LNCaP clone FGC (cell line): ENCODE measurements around the gene CREBL2.
A peak's percentile ranks its signal among the peaks of the same experiment; 100 is the strongest.
"Not testable (repeated sequence)": the region's sequence is repeated elsewhere in the genome, so short reads cannot be mapped to it uniquely, and the experiment has no call there.

ENCODE experiments used
- DNase-seq: peaks from one replicate; pipeline ENCODE4 v3.0.0-alpha.2; 2011; ENCODE audit warnings: low read depth
- H3K4me3 ChIP-seq: 2 replicates; pipeline ENCODE4 v1.5.1; 2011; ENCODE audit warnings: mild to moderate bottlenecking, low read depth, low read length, control low read depth
- TF ChIP-seq, protein P1 (sequence below): IDR thresholded peaks from 2 replicates; pipeline ENCODE4 v1.5.1; 2012; ENCODE audit warnings: mild to moderate bottlenecking; ENCODE audit not compliant: control insufficient read depth, insufficient read depth; ENCODE audit errors: extremely low read depth

The CREBL2 gene

DNA sequence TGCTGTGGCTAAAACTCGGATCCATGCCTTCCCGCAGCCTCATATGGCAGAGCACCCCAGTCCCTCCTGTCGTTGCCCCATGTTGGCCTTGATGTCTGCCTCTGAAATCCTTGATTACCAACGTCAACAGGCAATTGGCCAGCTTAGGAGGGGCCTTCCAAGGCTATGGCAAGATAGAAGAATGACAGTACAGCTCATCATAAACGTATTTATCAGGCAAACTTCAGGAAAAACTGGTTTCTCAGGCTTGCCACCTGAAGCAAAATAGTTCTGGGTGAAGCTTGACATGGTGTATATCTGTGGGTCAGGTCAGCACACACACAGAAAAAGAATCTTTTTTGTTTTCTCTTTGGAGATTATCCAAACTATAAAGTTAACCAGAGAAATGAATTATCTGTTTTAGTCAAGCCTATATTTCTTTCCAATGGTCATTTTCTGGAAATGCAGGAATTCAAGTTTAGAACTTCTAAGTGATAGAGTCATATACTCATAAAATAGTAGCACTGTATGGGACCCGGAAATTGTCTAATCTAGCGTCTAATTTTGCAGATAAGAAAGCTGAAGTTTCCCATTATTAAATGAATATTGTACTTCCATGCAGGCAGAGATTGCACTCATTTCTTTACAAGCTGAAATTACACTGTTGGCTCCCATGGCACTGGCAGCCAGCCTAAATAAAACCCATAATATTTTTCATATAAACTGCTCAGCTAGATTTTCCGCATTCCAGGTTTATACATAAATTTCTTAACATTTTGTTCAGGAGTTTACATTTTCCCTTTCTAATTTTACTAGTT is 24.6 kb upstream of the CREBL2 start:
- TF ChIP-seq, protein P1, sequence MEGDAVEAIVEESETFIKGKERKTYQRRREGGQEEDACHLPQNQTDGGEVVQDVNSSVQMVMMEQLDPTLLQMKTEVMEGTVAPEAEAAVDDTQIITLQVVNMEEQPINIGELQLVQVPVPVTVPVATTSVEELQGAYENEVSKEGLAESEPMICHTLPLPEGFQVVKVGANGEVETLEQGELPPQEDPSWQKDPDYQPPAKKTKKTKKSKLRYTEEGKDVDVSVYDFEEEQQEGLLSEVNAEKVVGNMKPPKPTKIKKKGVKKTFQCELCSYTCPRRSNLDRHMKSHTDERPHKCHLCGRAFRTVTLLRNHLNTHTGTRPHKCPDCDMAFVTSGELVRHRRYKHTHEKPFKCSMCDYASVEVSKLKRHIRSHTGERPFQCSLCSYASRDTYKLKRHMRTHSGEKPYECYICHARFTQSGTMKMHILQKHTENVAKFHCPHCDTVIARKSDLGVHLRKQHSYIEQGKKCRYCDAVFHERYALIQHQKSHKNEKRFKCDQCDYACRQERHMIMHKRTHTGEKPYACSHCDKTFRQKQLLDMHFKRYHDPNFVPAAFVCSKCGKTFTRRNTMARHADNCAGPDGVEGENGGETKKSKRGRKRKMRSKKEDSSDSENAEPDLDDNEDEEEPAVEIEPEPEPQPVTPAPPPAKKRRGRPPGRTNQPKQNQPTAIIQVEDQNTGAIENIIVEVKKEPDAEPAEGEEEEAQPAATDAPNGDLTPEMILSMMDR: no peak
- peak overlapping the region; percentile 33 for H3K4me3 ChIP-seq
- DNase-seq: peak; percentile 99

- DNase-seq: no peak
- TF ChIP-seq, protein P1: no peak
- H3K4me3 ChIP-seq: peak overlapping the region; percentile 15
Measured at GRCh38 chr12:12587878-12588277, 23.8 kb upstream of the CREBL2 start.

DNA sequence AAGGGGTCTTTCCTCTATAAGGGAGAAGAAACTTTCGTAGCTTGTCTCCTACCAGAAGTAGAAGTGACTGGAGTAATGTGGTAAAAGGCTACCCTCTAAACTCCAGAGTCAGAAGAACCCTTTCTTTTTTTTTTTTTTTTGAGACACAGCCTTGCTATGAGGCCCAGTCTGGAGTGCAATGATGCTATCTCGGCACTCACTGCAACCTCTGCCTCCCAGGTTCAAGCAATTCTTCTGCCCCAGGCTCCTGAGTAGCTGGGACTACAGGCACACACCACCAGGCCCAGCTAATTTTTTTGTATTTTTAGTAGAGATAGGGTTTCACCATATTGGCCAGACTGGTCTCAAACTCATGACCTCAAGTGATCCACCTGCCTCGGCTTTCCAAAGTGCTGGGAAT is 23.2 kb upstream of the CREBL2 start:
- DNase-seq, H3K4me3 ChIP-seq: not testable (repeated sequence)

DNA sequence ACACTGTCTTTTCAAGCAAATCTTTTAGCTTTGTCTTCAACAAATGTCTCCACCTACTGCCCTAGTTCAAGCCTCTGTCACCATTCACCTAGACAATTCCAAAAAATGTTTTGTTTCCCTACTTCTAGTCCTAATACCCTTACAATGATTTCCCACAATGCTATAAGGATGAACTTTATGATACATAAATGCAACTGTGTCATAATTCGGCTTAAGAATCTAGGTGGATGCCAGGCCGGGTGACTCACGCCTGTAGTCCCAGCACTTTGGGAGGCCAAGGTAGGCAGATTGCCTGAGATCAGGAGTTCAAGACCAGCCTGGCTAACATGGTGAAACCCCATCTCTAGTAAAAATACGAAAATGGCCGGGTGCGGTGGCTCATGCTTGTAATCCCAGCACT is 20.7 kb upstream of the CREBL2 start:
- DNase-seq: no peak
- TF ChIP-seq, protein P1: no peak
- no peak overlapping the region for H3K4me3 ChIP-seq

GRCh38 chr12:12592930-12593329 is 18.7 kb upstream of the CREBL2 start:
- no peak overlapping the region for H3K4me3 ChIP-seq
- DNase-seq: no peak
- TF ChIP-seq, protein P1: no peak

GRCh38 chr12:12595929-12596328 is 15.7 kb upstream of the CREBL2 start:
- DNase-seq: not testable (repeated sequence)

DNA sequence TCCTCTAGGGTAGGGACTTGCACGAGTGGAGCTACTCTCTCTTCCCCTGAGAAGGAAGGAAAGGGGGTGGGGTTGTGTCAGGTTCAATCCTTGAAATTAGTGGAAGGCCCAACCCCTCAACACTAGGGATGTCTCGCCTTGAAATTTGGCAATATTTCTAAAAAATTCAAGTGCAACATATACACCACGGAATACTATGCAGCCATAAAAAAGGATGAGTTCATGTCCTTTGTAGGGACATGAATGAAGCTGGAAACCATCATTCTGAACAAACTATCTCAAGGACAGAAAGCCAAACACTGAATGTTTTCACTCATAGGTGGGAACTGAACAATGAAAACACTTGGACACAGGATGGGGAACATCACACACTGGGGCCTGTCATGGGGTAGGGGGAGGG is 15.1 kb upstream of the CREBL2 start:
- not testable (repeated sequence) for H3K4me3 ChIP-seq, DNase-seq

More at GRCh38 chr12:12595929-12596328, 15.7 kb upstream of the CREBL2 start:
- H3K4me3 ChIP-seq: not testable (repeated sequence)

DNA sequence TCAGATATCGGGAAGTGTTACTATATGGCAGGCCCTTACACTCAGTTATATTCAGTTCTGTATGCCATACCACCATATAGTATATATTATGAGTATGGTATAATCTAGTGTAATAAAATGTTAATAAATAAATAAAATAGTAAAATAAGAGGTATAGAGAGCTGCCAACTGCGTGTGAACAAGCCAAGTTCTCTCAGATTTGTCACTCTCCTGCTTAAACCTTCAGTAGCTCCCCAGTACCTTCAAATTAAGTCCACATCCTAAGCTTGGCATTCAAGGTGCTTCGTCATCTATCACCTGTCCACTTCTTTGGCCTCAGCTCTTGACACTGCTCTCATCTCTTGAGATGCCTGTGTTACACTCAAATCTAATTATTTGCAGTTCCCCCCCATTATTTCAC is 12.8 kb upstream of the CREBL2 start:
- no peak overlapping the region for H3K4me3 ChIP-seq
- TF ChIP-seq, protein P1: no peak
- no peak for DNase-seq
